Bronchial epithelial cell (primary cell): ENCODE data around the gene GRID2. TPM values are rescaled to one million over a fixed set of nuclear protein-coding genes. Genes with fewer than 3 reads are reported as not detected.
A peak's percentile ranks its signal among the peaks of the same experiment; 100 is the strongest.

Experiments used
- DNase-seq: peaks from one replicate; pipeline ENCODE4 v3.0.0-alpha.2; 2010; ENCODE audit warnings: low read depth
- FAIRE-seq: peaks from 2 replicates; lab custom pipeline; 2011; peaks lifted over from hg19 to GRCh38; lab: Jason Lieb, UNC
- H3K27me3 ChIP-seq: 2 replicates; pipeline ENCODE4 v1.5.1; 2011; ENCODE audit warnings: low read length; ENCODE audit not compliant: control insufficient read depth, insufficient read depth
- H3K36me3 ChIP-seq: 2 replicates; pipeline ENCODE4 v1.5.1; 2011; ENCODE audit warnings: low read length; ENCODE audit not compliant: control insufficient read depth, insufficient read depth
- H3K4me3 ChIP-seq: 2 replicates; pipeline ENCODE4 v1.5.1; 2011; ENCODE audit warnings: mild to moderate bottlenecking, low read depth, low read length, control low read depth
- total RNA-seq: library from RNA; depleted of rRNA; stranded (reverse); fragments of >200 nt; gene quantifications from 2 replicates; pipeline ENCODE4 v1.2.1, GENCODE V29; 2014
- TF ChIP-seq, protein P1 (sequence below): IDR thresholded peaks from 2 replicates; pipeline ENCODE4 v1.5.1; 2011; ENCODE audit warnings: mild to moderate bottlenecking, moderate library complexity, low read length, control low read depth, inconsistent platforms; ENCODE audit not compliant: insufficient read depth, severe bottlenecking

Gene GRID2
- total RNA-seq, 1 donor from 2014 or later: not detected

GRCh38 chr4:93646233-93646930 lies 1342.6 kb downstream of the GRID2 start:
- TF ChIP-seq, protein P1, sequence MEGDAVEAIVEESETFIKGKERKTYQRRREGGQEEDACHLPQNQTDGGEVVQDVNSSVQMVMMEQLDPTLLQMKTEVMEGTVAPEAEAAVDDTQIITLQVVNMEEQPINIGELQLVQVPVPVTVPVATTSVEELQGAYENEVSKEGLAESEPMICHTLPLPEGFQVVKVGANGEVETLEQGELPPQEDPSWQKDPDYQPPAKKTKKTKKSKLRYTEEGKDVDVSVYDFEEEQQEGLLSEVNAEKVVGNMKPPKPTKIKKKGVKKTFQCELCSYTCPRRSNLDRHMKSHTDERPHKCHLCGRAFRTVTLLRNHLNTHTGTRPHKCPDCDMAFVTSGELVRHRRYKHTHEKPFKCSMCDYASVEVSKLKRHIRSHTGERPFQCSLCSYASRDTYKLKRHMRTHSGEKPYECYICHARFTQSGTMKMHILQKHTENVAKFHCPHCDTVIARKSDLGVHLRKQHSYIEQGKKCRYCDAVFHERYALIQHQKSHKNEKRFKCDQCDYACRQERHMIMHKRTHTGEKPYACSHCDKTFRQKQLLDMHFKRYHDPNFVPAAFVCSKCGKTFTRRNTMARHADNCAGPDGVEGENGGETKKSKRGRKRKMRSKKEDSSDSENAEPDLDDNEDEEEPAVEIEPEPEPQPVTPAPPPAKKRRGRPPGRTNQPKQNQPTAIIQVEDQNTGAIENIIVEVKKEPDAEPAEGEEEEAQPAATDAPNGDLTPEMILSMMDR: no peak
- Histone ChIP-seq H3K4me3 (no peak overlapping the region), H3K27me3 (no peaks in the 10 kb centered on the region), H3K36me3 (no peaks in the 10 kb centered on the region)
- FAIRE-seq (no peak), DNase-seq (peak; percentile 47)

DNA sequence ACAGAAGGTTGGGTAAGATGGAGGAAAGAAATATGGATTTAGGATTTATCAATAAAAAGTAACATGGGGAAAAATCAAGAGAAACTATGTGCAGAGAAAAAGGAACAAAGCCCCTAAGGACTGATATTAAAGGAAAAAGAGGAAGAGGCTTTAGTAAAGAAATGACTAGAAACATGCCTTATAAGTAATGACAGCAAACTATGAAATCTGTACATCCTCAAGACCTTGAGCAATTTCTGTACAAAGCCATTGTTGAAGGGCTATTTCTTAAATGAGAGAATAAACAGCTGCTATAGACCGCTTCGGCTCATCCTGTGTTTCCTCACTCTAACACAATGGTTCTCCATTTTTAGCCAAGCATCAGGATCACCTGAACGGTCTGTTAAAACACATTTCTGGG lies 1344.5 kb downstream of the GRID2 start:
- no peaks in the 10 kb centered on the region for H3K36me3 ChIP-seq
- H3K4me3 ChIP-seq: no peak overlapping the region
- no peaks in the 10 kb centered on the region for H3K27me3 ChIP-seq
- FAIRE-seq (no peak), DNase-seq (no peak)
- TF ChIP-seq, protein P1: no peak

DNA sequence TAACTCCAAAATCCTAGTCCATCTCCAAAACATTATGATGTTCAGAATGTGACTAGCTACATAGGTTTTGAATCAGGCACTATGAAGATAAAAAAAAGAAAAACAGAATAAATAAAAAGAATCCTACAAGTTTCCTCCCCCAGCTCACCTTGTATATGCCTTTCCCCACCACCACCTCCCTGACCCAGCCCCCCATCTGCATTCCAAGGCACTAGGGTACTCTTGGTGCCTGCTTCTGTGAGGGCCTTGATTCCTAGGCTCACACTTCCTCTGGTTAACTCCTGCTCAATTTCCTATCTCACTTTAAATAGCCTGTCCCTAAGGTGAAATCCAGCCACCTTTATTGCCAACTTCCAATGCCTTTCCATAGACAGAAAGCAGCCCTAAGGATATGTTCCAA lies 1346.1 kb downstream of the GRID2 start:
- no peak for FAIRE-seq

GRCh38 chr4:93654211-93654610 lies 1350.4 kb downstream of the GRID2 start:
- DNase-seq: no peak
- Histone ChIP-seq H3K4me3 (no peak overlapping the region), H3K27me3 (no peaks in the 10 kb centered on the region), H3K36me3 (no peaks in the 10 kb centered on the region)
- no peak for FAIRE-seq
- TF ChIP-seq, protein P1: no peak

More for the DNA sequence above, 1346.1 kb downstream of the GRID2 start:
- TF ChIP-seq, protein P1: no peak
- no peaks in the 10 kb centered on the region for H3K36me3 ChIP-seq
- H3K27me3 ChIP-seq: no peaks in the 10 kb centered on the region
- no peak overlapping the region for H3K4me3 ChIP-seq
- DNase-seq: no peak

DNA sequence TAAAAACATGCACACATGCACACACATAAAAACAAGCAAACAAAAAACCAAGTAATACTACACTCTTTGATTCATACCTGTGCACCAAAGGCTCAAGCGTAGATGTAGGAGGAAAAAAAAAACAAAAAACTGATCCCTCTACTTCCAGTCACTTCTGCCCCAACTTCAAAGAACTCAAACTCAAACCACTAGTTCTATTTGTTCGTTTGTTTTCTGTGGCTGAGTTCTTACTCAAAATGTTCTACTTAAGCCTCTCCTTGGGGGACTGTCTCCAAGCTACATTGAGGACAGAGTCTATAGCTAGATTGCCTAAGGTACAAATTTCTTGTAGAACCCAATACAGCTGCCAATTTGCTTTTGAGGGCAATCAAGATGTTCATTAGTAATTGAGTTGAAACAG lies 1353.8 kb downstream of the GRID2 start:
- TF ChIP-seq, protein P1: no peak
- H3K36me3 ChIP-seq: no peaks in the 10 kb centered on the region
- no peak for DNase-seq
- no peak for FAIRE-seq
- no peaks in the 10 kb centered on the region for H3K27me3 ChIP-seq
- no peak overlapping the region for H3K4me3 ChIP-seq

DNA sequence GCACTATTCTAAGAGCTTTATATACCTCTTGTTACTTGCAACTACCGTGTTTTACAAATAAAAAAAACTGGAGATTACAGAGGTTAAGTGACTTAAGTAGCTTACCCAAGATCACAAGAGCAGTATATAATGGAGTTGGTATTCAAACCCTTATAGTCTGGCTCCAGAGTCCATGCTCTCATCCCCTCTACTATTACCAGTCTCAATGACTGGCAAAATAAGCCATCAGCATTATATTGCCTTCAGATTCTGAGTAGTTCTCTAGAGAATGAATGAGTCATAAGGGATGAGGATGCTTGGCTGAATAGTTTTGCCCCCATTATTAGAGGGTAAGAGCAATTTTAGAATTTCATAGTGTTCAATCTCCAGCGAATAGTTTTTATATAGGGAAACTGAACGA lies 1354.7 kb downstream of the GRID2 start:
- Histone ChIP-seq H3K4me3 (no peak overlapping the region), H3K36me3 (no peaks in the 10 kb centered on the region), H3K27me3 (no peaks in the 10 kb centered on the region)
- TF ChIP-seq, protein P1: no peak
- DNase-seq (no peak), FAIRE-seq (no peak)
